Stimulated activated CD4-positive, alpha-beta T cell treated with anti-CD3 and anti-CD28 coated beads, Interleukin-15, amount 100 ng/mL, for 48 hours (primary cell): Measurements from ENCODE around the gene LMX1B.

Experiments
- DNase-seq, 2 donors: peaks; one replicate each; pipeline ENCODE4 v3.0.0-alpha.2; 2020; ENCODE audit warnings: low read depth in 2 of 2

LMX1B gene

DNA sequence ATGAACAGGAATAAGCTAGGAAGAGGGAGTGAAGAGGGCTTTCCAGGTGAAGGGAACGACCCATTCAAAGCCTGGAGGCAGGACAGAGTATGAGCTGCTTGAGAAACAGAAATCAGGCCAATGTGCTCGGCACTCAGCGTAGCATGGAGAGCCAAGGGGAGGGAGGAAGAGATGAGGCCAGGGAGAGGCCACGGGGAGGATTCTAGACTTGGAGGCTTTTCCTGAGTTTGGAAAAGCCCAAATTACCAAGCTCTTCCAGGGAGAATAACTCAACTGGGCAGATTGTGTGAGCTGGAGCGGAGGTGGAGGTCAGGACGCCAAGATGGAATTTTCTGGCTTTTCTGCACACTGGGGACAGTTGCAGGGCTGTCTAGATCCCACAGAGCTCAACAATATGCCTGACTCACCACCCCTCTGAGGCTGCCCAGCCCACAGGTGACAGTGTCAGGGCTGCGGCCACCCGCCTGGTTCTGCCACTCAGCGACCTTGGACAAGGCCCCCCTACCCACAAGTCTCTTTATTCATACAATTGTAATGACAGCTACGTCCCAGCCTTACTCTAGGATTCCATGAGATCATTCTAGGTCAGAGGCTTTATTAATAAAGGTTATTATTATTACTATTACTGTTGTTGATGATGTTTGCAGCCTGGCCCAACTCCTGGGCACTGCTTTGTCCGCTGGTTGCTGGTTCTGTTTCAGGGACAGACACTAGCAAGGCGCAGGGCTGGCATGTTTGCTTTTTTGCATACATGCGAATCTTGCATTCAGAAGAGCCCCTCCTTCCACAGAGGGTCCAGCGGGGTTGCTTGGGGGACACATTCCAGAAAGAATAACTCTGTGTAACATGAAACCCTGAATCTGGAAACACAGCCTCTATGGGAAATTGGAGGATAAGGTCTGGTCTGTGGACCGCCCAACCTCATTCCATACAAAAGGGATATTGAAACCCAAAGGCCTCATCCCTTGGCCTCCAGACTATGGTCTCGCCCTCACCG lies 9.4 kb upstream of the LMX1B start:
- no peak for DNase-seq

DNA sequence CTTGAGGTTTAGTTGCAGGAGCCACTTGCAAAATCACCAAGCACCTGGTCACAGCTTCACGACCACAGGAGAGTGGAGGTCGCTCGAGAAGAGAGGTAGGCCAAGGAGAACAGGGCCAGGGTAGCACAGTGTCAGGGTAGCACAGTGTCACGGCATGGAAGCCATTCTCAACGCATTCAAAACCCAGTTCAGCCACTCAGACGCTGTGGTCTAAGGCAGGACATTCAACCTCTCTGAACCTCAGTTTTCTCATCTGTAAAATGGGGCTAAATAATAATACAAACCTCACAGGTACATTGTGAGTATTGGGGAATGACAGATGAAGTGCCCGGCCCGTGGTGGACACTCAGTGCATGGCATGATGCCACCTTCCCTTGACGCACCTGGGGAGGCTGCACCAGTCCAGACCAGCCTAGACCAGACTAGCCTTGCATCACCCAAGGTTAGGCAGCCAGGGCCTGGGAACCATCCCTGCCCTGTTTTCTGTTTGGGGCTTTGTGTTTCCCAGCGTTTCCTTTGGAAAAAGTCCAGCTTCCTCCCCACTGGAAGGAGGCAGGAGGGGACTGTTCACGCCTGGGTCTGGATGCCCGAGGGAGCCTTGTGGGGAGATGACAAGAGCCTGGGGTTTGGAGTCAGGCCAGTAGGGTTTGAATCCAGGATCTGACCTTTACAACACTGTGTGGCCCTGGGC lies 7.8 kb upstream of the LMX1B start:
- no peak for DNase-seq

DNA sequence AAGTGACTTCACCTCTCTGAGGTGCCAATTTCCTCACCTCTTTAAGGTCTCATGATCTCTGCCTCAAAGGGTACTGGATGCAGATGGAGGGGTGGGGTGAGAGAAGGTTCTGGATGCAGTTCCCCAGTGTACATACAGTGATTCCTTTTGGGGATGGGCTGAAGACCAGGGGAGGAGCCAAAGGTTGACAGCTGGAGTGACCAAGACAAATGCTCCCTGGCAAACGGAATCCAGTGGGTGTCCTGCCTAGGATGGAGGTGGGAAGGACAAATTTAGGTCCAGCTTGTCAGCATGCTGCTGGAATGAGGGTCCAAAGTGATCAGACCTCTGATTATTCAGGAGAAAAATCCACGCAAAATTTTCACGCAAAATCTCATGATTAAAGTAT lies 7.3 kb upstream of the LMX1B start:
- DNase-seq: no peak

DNA sequence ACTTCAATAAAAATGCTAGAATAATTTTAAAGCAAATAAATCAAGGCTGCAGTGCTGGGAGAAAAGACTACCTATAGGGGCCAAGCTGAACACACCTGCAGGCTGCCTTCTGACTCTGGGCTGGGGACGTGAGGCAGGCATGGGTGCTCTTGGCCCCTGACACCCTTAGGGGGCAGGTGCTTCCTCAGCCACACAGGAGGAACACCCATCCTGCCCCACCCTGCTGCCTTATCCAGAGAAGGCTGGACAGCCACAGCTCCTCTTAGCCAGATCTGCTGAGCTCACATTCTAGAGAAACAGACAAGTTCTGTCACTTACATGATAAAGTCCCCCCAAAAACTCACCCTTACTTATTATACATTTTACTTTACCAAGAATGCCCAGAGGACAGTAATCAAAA lies 6.6 kb upstream of the LMX1B start:
- DNase-seq: no peak

DNA sequence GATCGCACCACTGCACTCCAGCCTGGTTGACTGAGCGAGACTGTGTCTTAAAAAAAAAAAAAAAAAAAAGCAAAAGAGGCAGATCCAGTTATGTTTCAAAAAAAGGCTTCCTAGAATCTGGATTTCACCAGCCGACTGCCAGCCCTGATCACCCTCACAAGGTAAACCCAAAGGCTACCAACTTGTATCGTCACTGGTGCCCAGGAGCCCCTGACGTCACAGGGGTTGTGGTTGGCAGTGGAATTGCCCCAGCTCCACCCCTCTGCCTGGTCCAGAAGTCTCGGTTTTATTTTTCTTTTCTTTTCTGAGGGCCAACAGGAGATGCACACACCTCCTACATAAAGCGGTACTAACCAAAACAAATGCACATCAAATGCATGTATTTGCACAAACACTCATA lies 6.0 kb upstream of the LMX1B start:
- no peak for DNase-seq

DNA sequence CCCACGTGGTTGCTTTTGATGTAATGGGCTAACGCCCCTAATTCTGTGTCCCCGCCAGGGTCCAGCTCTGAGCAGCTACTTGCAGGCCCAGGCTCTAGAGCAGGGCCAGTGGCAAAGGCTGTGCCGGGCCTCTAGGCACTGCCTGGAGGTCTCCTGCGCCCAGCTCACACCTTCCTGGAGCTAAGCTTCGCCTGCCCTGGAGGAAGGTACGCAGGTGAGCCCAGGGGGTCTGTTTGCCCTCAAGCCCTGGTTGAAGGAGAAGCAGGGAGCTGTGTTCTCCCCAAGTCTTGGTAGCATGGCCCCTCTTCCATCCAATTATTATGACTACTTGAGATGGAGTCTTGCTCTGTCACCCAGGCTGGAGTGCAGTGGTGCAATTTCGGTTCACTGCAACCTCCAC lies 5.2 kb upstream of the LMX1B start:
- DNase-seq: no peak

DNA sequence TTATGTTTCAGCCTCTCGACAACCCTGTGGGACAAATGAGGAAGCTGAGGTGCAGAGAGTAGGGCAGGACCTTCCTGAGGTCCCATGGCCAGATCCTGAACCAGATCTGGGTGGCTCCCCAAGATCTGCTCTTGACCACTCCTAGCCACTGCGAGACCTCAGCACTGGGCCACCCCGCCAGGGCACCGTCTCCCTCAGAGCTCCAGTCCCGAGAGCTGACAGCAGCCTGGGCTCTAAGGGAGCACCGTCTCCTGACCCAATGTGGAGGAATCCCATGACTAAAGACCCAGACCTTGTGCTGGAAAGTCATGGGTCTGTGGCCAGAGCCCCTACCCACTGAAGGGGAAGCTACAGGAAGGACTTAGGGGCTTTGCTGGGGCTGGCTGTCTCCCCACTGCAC lies 4.5 kb upstream of the LMX1B start:
- DNase-seq: no peak

DNA sequence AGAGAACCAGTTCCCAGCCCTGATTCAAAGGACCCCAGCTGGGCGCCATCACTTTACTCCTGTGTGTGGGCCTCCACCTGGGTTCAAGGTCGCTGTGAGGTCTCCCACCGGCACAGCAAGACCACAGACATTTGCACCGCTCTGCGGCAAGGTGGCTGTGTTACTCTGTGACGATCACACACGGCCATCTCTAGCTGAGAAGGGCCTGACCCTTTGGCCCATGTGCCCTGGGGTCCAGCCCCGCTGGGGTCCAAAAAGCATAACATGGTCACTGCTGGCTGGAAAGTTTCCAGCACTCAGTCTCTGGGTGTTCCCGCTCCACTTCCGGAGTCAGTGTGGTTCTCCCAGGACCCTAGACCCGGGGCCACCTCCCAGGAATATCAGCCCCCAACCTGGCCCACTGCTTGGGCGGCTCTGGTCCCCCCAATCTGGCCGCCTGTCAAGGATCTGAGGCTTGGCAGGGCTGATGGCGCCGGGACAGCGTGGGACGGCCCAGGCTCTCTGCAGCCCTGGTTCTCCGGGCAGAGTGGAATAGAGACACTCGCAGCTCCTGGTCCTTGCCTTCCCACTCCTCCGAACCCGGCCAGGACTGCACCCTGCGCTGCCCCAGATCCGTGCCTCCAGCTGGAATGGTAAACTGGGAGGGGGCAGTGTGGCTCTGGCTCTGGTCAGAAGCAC lies 3.9 kb upstream of the LMX1B start:
- no peak for DNase-seq

DNA sequence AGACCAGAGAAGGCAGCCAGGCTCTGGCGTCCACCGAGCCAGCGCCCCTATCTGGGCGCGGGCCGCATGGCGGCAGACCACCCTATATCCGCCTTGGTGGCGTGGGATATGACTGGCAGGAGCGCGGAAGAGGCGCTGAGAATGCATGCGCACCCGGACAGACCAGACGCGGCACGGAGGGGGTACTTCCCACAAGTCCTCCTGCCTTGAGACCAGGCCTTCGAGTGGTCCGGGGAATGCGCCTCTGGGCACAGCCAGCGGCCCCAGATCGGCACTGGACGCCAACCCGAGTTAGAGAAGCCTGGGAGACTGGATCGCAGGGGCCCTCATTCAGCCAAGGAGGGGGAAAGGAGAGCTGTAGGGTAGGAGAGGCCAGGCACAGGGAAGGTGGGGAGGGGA lies 2.5 kb upstream of the LMX1B start:
- no peak for DNase-seq

DNA sequence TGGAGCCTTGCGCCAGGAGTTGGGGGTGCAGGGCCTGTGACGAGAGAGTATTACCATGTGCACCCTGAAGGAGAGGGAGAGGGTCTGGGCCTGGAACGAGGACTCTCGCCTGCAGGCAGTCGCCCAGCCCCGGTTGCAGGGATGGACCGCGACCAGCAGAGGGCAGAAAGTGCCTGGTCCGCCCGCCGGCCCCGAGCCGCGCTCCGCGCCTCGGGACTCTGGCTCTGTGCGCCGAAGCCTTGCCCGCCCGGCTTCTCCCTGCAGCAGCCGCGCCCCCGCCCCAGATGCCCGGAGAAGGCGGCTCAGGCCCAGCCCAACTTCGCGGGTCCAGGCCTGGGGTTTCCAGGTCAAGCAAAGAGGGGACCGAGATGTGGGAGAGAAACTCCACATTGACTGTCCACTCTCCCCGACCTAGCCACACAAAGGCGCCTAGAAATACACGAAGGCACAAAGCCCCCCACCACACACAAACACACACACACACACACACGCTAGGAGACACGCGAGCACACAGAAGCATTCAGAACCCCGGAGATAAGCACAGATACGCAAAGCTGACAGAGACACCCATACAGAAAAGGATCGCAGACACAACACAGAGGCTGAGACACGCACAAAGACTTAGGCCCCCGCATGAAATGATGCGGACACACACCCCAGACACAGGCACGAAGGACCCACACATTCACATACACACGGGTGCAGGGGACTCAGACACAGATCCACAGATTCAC lies 2.0 kb upstream of the LMX1B start:
- peak; percentile 51 to 63 for DNase-seq

DNA sequence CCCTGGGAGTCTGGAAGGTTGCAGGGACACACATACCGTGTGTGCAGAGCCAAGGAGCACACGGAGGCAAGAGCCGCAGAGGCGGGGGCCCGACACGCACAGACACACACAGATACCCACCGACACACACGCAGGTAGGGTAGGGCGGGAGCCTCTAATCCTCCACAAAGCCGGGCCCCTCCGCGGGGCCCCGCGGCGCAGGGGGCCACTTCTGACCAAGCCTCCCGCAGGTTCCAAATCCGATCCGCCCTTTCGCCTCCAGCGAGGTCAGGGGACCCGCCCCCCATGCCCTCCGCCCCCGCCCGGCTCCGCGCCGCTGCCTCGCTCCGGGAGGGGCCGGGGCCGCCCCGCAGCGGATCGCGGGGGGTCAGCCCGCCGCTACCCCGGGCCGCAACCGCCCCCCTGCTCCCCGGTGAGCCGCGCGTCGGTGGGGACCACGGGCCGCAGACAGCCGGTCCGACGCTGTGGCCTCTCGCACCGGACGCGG lies 1.4 kb upstream of the LMX1B start:
- no peak for DNase-seq

DNA sequence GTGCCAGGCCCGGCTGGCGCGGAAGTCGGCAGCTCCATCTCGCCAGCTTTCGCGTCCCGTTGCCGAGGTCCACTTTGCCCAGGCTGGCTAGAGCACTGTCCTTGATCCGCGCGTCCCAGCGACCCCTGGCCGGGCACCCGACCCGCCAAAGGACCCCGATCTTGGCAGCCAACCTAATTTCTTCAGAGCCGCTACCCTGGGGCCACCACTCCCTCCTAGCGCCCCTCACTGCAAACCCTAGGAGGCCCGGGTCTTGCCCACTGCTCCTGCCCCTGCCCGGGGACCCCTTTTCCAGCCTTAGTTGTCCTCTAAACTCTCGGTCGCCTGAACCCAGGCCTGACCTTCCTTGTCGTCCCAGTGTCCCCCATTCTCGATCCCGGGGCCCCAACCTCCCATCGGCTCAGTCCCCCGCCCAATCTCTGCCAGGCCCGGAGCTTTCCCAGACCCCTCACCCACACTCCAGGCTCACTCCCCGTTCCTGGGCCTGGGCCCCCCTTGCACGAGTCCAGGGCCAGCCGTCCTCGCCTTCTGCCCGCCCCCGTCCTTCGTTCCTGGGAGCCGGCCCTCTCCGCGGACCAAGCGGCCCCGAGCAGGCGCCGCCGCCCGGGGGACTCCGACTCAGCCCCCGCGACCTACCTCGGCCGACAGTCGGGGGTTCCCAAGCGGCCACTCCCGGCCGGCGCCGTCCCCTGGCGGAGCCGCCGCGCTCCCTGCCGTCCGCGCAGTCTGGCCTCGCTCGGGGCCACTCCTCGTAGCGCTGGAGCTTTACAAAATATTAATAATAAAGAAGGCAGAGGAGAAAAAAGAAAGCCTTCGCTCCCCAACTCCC lies 701 bp upstream of the LMX1B start:
- no peak for DNase-seq

DNA sequence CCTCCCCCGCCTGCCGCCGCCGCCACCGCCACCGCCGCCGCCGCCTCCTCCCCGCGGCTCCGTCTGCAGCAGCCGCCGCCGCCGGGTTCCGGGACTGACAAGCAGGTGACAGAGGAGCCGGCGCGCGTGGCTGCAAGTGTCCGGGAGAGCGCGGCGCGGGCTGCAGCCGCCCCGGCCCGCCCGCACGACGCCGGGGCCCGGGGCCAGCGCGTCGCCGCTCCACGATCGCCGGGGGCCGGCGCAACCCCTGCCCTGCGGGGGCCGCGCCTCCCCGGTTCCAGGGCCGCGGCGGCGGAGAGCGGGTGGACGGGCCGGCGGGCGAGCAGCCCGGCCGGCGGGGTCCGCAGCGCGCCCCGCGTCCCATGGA lies 343 bp downstream of the LMX1B start:
- DNase-seq: no peak

DNA sequence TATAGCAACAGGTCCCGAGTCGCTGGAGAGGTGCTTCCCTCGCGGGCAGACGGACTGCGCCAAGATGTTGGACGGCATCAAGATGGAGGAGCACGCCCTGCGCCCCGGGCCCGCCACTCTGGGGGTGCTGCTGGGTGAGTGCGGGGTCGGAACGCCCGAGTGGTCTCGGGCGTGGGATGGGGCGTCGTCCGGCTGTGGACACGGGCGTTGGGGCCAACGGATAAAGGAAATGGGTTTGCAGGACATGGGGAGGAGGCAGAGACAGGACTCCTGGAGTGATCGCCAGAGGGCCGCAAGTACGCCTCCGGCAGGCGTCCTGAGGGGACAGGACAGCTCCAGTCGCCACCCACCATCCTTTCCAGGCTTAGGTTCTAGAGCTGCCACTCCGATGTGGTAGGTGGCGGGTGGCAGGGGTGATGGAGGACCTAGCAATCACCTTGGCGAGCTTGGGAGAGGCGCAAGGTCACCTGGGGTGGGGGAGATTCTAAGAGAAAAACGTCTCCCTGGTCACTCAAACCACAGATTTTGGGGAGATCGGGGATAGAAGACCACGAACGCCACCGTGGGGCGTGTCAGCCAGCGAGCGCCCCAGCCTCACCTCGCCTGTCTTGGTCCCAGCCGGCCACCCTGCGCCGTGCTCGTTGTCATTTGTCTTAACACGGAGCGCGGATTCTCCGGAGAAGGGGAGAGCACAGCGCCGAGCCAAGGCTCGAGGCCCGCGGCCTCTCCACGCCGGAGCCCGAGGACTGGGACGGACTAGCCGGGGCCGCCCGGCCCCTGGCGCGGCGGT lies 922 bp downstream of the LMX1B start:
- no peak for DNase-seq

DNA sequence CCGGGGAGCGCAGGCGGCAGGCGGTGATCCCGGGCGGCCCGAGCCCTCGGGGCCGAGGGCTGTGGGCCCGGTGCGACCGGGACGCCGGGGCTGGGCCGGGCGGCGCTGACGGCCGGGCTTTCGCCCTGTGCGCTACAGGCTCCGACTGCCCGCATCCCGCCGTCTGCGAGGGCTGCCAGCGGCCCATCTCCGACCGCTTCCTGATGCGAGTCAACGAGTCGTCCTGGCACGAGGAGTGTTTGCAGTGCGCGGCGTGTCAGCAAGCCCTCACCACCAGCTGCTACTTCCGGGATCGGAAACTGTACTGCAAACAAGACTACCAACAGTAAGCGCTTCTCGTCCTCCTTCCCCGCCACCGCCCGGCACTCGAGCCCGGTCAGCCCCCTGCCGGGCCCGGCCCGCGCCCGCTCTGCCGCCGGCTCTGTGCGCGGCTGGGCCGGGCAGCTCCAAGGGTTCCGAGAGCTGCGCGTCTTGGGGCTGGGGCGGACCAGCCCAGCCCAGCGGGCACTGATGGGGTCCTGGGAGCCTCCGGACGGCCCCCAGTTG lies 1.6 kb downstream of the LMX1B start:
- no peak for DNase-seq

DNA sequence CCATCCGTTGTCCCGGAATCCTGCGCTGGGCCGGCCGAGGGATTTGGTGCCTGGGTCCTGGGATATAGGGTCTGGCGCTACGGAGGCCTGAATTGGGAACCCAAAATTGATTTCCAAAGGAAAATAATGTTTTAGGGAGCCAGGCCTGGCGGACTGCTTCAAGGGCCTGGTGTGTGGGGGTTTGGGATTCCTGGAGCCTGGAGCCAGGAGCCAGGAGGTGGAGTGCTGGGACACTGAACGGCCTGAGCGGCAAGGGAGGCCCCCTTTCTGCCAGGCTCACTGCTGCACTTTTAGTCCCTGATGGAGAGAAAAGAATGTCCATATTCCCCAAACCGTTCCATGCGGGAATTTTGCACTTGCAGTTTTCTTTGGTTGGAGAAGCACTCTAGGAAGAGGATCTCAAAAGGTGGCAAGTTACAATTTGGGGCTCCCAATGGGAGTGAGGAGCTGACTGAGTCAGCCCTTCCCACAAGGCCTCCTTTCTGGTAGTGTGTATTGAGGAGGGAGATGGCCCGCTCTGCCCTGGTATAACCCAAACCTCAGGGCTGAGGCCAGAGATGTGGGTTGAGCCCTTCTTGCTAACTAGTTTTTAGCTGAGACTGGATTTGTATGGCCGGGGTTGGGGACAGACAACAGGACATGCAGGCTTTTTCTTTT lies 2.2 kb downstream of the LMX1B start:
- DNase-seq: no peak

DNA sequence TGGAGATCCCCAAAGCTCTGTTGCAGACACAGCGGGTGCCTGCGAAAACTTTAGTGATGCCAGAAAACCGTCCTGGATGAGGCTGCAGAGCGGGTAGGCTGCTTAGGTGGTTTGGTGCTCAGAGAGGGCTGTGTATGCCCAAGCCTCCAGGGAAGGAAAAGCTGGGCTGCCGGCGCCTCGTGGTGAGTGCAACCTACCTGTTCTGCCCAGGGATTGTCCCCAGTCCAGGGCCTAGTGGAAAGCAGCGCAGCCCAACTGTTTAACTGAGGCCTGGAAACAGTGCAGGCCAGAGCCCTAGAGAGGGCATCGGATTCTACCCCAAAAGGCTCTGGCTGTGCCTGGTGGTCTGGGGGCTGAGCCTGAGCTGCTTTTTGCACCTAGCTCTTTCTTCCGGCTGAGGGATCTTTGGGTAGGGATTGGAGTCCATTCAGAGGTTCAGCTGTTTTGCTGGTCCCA lies 2.8 kb downstream of the LMX1B start:
- DNase-seq: no peak

DNA sequence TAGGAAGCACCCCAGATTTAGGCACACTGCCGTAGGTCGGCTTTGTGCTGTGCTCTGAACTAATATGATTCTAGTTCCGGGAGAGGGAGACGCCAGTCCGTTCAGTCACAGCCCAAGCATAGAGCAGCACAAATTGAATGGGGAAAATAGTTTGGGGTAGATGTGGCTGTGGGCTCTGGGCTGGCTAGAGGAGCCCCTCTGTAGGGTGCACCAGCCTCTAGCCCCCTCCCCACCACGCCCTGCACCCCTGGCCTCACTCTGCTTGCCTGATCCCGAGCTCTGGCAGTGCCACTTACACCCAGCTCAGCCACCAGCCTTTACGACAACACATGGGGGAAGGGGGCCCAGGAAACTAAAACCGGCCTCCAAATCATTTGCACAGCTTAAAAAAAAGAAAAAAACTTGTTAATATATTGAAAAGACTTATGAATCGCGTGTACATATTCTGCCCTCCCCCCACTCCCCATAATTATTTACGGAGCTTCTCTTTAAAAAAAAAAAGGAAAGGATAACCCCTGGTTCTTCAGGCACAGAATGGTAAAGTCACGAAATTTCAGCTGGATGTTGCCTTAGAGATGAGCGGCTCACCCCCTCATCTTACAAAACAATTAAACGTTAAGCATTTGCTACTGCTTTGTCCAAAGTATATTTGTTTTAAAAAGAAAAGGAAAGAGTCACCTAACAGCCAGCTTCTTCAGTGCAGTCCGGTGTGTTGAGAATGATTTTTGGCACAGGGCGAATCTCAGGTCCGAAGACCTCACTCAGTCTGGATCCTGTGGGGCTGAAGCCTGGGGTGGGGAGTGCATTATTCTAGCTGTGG lies 3.5 kb downstream of the LMX1B start:
- DNase-seq: no peak
